Activated CD8-positive, alpha-beta T cell treated with anti-CD3 and anti-CD28 coated beads for 36 hours (primary cell): ENCODE results near the gene EYS. TPM values are rescaled to one million over a fixed set of nuclear protein-coding genes. Genes with fewer than 3 reads are reported as not detected.

Experiments used
- ATAC-seq: fragments of 200-7000 bp; cut with Tn5 transposase; one replicate; pipeline ENCODE4 v1.10.0; 2021; ENCODE audit warnings: mild to moderate bottlenecking, moderate library complexity
- CTCF ChIA-PET: fragments of 350-600 bp; sonication (Branson Sonifier 250); formaldehyde crosslinking; loops from one replicate; lab custom pipeline; 2021; ENCODE audit warnings: antibody characterized with exemption; lab: Charles Lee
- POLR2A ChIA-PET: fragments of 350-600 bp; sonication (Branson Sonifier 250); formaldehyde crosslinking; loops from one replicate; lab custom pipeline; 2021; ENCODE audit warnings: antibody characterized with exemption; lab: Charles Lee
- DNase-seq: peaks from one replicate; pipeline ENCODE4 v3.0.0-alpha.2; 2020
- H3K27ac Mint-ChIP-seq: one replicate; pipeline ENCODE4 v1.8.0; 2021; ENCODE audit warnings: mild to moderate bottlenecking, mixed read lengths
- H3K27me3 Mint-ChIP-seq: one replicate; pipeline ENCODE4 v1.8.0; 2021; ENCODE audit warnings: mixed read lengths
- H3K36me3 Mint-ChIP-seq: one replicate; pipeline ENCODE4 v1.8.0; 2021; ENCODE audit warnings: low read depth, mixed read lengths
- H3K4me1 Mint-ChIP-seq: one replicate; pipeline ENCODE4 v1.8.0; 2021; ENCODE audit warnings: low read depth, mixed read lengths
- H3K4me3 Mint-ChIP-seq: one replicate; pipeline ENCODE4 v1.8.0; 2021; ENCODE audit warnings: mild to moderate bottlenecking, moderate library complexity, mixed read lengths
- H3K9me3 Mint-ChIP-seq: one replicate; pipeline ENCODE4 v1.8.0; 2021; ENCODE audit warnings: mixed read lengths
- intact Hi-C: fragments of 100-400 bp; cut with micrococcal nuclease; formaldehyde crosslinking; loops from one replicate; pipeline ENCODE4 v1.10.0; 2022
- total RNA-seq, 2 experiments: library from RNA; stranded (reverse); gene quantifications; one replicate each; pipeline ENCODE4 v1.2.3, GENCODE V29; 2021
- TF ChIP-seq, protein P1 (sequence below): fragments of 200-600 bp; IDR thresholded peaks from one replicate; pipeline ENCODE4 v1.8.0; 2022; ENCODE audit warnings: antibody characterized with exemption, mild to moderate bottlenecking

The EYS gene
- total RNA-seq, 2 experiments from 2014 or later: not detected

DNA sequence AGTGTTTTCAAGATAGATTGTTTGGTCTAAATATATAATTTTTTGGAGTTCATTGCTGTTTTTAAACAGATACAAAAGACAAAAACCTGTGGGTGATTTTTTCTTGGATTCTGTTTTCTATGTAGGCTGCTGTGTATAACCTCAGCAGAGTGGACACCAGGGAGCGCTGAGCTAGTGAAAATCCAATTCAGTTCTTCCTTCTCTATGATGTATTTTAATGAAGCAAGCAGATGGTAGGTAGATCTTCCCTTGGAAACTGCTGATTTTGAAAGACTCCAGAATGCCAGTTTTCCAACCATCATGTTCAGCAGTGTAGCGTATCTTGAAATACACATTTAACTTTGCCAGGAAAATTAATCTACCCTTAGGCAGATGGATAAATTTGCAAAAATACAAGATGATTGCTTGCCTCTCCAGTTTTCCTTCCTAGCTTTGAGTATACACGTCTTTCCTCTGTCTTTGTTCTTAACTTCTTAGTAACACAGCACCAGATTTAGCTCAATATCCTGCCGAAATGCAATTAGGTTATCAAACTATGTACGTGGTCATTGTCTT lies 1893.4 kb downstream of the EYS start:
- ChIA-PET CTCF (no interaction called here), POLR2A (no interaction called here)
- no peaks in the 10 kb centered on the region for H3K4me1 Mint-ChIP-seq
- H3K27ac Mint-ChIP-seq: no peak overlapping the region
- peaks cover 6% of the 10 kb centered on the region for H3K27me3 Mint-ChIP-seq
- ATAC-seq: no peak
- TF ChIP-seq, protein P1, sequence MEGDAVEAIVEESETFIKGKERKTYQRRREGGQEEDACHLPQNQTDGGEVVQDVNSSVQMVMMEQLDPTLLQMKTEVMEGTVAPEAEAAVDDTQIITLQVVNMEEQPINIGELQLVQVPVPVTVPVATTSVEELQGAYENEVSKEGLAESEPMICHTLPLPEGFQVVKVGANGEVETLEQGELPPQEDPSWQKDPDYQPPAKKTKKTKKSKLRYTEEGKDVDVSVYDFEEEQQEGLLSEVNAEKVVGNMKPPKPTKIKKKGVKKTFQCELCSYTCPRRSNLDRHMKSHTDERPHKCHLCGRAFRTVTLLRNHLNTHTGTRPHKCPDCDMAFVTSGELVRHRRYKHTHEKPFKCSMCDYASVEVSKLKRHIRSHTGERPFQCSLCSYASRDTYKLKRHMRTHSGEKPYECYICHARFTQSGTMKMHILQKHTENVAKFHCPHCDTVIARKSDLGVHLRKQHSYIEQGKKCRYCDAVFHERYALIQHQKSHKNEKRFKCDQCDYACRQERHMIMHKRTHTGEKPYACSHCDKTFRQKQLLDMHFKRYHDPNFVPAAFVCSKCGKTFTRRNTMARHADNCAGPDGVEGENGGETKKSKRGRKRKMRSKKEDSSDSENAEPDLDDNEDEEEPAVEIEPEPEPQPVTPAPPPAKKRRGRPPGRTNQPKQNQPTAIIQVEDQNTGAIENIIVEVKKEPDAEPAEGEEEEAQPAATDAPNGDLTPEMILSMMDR: no peak
- intact Hi-C loops: no loop called here
- H3K4me3 Mint-ChIP-seq: no peak overlapping the region
- H3K36me3 Mint-ChIP-seq: no peaks in the 10 kb centered on the region
- DNase-seq: no peak
- no peaks in the 10 kb centered on the region for H3K9me3 Mint-ChIP-seq

DNA sequence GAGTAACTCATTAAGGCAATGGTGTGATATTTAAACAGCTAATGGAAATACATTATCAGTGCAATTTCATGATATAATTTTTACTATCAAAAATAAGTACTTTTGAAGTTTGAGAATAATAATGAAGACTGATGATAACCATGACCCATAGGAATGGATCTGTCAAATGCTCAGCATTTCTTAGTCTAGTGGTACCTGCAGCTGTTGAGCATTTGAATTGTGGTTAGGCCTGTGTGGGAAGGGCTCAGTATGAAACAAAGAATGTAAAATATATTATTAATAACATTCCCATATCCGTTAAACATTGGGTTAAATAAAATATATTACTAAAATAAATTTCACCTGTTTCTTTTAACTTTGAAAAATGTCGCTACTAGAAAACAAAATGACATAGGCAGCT lies 1898.5 kb downstream of the EYS start:
- intact Hi-C loops: no loop called here
- no peaks in the 10 kb centered on the region for H3K36me3 Mint-ChIP-seq
- no peak for DNase-seq

DNA sequence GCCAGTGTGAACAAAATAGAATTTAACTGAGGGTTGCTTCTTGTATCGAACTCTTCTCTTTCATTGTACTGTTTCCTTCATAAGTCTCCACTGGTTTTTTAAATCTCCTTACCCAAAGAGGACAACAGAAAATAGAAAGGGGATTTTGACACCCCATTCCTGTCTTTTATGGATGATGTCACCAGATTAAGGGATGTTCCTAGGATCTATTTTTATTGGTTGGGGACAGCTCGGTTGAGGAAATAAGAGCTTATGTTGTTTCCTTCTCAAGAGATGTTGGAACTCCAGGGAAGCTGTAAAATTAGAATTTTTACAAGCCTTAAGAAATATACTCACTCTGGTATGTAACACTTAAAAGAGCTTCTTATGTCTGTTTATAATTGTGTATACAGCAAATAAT lies 1900.0 kb downstream of the EYS start:
- TF ChIP-seq, protein P1: no peak
- Mint-ChIP-seq H3K9me3 (no peaks in the 10 kb centered on the region), H3K27me3 (peaks cover 5% of the 10 kb centered on the region), H3K36me3 (no peaks in the 10 kb centered on the region), H3K4me3 (no peak overlapping the region), H3K27ac (no peak overlapping the region), H3K4me1 (no peaks in the 10 kb centered on the region)
- ATAC-seq: no peak
- no peak for DNase-seq
- CTCF ChIA-PET: no interaction called here
- intact Hi-C loops: no loop called here
- POLR2A ChIA-PET: no interaction called here

More for the DNA sequence above, 1898.5 kb downstream of the EYS start:
- Mint-ChIP-seq H3K27ac (no peak overlapping the region), H3K9me3 (no peaks in the 10 kb centered on the region), H3K4me1 (no peaks in the 10 kb centered on the region), H3K27me3 (peaks cover 5% of the 10 kb centered on the region), H3K4me3 (no peak overlapping the region)
- ATAC-seq: no peak
- TF ChIP-seq, protein P1: no peak
- ChIA-PET CTCF (no interaction called here), POLR2A (no interaction called here)

DNA sequence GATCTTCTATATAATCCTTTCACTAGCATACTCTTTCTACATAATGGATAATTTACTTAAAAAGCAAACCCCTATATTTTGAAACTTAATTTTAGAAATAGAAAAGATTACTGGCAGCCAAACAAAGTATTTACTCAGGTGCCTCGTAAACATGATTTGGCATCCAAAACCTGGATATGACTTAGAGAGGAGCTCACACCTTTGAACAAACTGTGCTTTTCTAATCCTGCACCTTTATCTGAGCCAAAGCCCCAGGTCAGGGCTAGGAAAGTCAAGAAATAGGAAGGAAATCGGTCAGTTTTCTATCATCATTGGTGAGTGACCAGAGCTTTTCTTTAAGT lies 1900.5 kb downstream of the EYS start:
- H3K36me3 Mint-ChIP-seq: no peaks in the 10 kb centered on the region
- ChIA-PET CTCF (no interaction called here), POLR2A (no interaction called here)
- H3K9me3 Mint-ChIP-seq: no peaks in the 10 kb centered on the region
- intact Hi-C loops: no loop called here
- no peak for ATAC-seq
- TF ChIP-seq, protein P1: no peak
- no peak overlapping the region for H3K4me3 Mint-ChIP-seq
- DNase-seq: no peak
- no peak overlapping the region for H3K27ac Mint-ChIP-seq
- no peaks in the 10 kb centered on the region for H3K4me1 Mint-ChIP-seq
- H3K27me3 Mint-ChIP-seq: peaks cover 3% of the 10 kb centered on the region

GRCh38 chr6:63805808-63806572 lies 1901.0 kb downstream of the EYS start:
- no peaks in the 10 kb centered on the region for H3K9me3 Mint-ChIP-seq
- DNase-seq (no peak), ATAC-seq (no peak)
- no peak overlapping the region for H3K4me3 Mint-ChIP-seq
- CTCF ChIA-PET: no interaction called here
- POLR2A ChIA-PET: no interaction called here
- peaks cover 2% of the 10 kb centered on the region for H3K27me3 Mint-ChIP-seq
- H3K27ac Mint-ChIP-seq: no peak overlapping the region
- intact Hi-C loops: no loop called here
- TF ChIP-seq, protein P1: no peak
- no peaks in the 10 kb centered on the region for H3K36me3 Mint-ChIP-seq
- H3K4me1 Mint-ChIP-seq: no peaks in the 10 kb centered on the region
